Measurements from ENCODE around the gene CRELD1.

DNA sequence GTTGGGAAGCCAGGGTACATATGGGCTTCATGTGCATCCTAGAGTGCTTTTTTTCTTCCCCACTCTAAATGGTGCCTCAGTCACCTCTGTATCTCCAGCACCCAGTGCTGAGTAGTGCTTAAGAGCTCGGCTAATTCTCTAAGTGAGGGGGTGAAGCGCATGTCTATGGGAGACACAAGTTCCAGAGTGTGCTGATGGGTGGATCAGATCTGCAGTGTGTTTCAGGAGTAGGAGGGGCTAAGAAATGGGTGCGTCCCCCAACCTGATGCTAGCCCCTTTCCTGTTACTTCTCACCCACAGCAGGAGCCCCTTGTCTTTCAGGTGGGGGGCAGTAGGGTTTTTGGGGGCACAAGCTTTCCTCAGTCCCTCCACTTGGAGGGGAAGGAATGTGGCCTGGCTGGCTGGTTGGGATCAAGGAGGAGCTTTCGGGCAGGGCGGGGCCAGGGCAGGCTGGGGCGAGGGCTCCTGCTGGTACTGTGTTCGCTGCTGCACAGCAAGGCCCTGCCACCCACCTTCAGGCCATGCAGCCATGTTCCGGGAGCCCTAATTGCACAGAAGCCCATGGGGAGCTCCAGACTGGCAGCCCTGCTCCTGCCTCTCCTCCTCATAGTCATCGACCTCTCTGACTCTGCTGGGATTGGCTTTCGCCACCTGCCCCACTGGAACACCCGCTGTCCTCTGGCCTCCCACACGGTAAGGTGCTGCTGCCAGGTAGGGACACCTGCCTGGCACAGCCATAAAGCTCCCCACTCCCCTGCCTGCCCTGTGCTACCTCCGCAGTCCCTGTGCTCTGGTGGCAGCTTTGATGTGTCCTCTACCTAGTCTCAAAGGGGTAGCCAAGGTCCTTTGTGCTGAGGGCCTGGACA lies 31.0 kb upstream of the CRELD1 start, which contains the start of gene IL17RE:
- TF ChIP-seq KDM1A (IDR thresholded peaks at IDR 0.05) = no peak
- TF ChIP-seq, protein P1, sequence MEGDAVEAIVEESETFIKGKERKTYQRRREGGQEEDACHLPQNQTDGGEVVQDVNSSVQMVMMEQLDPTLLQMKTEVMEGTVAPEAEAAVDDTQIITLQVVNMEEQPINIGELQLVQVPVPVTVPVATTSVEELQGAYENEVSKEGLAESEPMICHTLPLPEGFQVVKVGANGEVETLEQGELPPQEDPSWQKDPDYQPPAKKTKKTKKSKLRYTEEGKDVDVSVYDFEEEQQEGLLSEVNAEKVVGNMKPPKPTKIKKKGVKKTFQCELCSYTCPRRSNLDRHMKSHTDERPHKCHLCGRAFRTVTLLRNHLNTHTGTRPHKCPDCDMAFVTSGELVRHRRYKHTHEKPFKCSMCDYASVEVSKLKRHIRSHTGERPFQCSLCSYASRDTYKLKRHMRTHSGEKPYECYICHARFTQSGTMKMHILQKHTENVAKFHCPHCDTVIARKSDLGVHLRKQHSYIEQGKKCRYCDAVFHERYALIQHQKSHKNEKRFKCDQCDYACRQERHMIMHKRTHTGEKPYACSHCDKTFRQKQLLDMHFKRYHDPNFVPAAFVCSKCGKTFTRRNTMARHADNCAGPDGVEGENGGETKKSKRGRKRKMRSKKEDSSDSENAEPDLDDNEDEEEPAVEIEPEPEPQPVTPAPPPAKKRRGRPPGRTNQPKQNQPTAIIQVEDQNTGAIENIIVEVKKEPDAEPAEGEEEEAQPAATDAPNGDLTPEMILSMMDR (IDR thresholded peaks at IDR 0.05 in 2 of 3, conservative IDR thresholded peaks at IDR 0.05 in 1 of 3; ENCODE audit: insufficient read depth in 2 of 3, low read depth in 1 of 3, low read length in 3 of 3) = no peak
- no peak for TF ChIP-seq ZNF146 (CRISPR knock-in tag; IDR thresholded peaks at IDR 0.05; ENCODE audit: unreplicated experiment)
- TF ChIP-seq TARDBP (IDR thresholded peaks at IDR 0.05) = no peak
- TF ChIP-seq ZBTB1 (CRISPR knock-in tag; IDR thresholded peaks at IDR 0.05; ENCODE audit: borderline replicate concordance, low read depth) = no peak
- no peak for TF ChIP-seq ZBTB7A (IDR thresholded peaks at IDR 0.05; ENCODE audit: borderline replicate concordance, control insufficient read depth, low read depth, low read length)
- no peak for TF ChIP-seq SMC3 (conservative IDR thresholded peaks at IDR 0.05; ENCODE audit: insufficient read depth, low read depth, low read length)
- TF ChIP-seq POLR2A (conservative IDR thresholded peaks at IDR 0.05) = no peak
